HG02571 (cell line): Measurements from ENCODE around the gene ATP8B2.

Experiments
- ATAC-seq: cut with Tn5 transposase; IDR thresholded peaks from one replicate; pipeline ENCODE4 v1.9.1; 2021; ENCODE audit warnings: mild to moderate bottlenecking, moderate library complexity; ENCODE audit not compliant: unreplicated experiment

The ATP8B2 gene

DNA sequence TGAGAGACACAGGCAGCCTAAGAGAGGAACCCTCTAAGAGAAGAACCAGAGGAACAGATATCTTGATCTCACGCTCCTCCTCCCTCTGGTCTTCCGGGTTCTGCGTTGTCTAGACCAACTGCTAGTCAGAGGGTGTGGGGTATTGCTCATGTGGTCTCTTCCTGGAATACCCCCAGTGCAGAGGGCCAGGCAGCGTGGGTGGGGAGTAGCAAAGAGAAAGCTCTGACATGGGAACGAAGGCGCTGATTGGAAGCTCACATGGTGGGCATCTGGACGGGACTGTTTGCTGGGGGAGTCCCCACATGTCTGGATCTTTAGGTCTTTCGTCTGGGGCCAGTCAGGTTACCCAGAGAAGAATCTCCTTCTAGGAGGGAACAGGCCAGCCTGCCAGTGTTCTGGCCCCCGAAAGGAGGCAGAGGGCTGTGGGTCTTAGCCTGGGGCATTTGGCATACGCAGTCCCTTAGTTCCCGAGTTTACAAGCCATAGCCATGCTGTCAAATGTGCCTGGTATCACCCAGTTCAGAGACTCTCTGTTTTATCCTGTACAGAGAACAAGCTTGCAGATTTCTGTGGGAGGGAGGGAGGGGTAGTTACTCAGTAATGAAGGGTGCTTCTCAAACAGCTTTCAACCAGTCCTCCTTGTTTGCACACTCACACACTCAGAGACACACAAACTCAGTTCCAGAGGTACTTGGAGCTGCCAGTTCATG, 61.5 kb downstream of the ATP8B2 start:
- ATAC-seq, result peak; percentile 68

DNA sequence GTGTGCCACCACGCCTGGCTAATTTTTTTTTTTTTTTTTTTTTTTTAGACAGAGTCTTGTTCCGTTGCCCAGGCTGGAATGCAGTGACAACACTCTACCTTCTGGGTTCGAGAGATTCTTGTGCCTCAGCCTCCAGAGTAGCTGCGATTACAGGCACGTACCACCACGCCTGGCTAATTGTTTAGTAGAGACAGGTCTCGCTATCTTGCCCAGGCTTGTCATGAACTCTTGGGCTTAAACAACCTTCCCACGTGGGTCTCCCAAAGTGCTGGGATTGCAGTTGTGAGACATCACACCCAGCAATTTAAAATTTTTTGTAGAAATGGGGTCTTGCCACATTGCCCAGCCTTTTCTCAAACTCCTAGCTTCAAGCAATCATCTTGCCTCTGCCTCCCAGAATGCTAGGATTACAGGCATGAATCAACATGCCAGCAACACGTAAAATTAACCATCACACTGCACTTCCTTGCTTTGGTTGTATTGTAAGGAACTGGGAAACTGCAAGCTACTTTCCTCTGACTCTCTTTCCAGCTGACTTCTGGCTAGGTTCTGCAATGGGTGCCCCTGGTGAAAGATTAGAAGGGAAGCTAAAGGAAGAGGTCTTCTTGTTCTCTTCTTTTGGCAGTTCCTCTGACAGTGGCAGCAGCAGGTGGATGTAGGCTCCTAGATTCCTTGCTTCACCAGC, 65.9 kb downstream of the ATP8B2 start:
- ATAC-seq, result no peak

DNA sequence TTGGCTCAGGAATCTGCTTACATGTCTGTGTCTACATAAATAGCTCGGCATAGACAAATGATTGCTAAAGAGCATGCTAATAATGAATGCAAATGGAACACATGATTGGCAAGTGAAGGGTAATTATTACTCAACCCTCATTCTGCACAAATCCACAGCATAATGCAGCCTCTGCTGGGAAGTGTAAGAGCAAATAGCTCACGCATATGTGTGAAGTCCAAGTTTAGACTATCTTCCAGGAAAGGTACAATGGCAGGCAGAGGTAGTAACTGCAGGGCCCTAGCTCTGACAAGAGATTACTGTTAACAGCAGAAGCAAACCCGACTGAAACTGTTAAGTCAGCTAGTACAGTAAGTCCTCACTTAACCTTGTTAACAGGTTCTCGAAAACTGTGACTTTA, 72.8 kb downstream of the ATP8B2 start:
- no peak for ATAC-seq

DNA sequence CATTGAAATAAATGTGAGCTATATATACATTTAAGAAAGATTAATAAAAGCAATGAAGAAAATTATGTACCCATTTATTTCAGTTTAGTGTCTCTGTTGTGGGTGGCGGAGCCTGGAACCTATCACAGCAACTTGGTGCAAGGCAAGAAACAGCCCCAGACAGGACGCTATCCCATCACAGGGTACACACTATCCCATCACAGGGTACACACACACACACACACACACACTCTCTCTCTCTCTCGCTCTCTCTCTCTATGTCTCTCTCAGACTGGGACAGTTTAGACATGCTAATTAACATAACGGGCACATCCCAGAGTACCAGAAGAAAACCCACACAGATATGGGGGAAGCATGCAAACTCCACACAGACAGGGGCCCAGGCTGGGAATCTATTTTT, 73.4 kb downstream of the ATP8B2 start:
- ATAC-seq, result no peak

DNA sequence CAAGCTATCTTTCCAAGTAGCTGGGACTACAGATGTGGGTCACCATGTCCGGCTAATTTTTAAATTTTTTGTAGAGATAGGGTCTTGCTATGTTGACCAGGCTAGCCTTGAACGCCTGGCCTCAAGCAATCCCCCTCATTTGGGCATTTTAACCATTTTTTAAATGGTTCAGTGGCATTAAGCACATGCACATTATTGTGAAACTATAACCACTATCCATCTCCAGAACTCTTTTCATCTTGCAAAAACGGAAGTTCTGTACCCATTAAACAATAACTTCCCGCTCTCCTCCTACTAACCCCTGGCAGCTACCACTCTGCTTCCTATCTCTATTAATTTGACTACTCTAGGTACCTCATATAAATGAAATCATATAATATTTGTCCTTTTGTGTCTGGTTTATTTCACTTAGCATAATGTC, 75.1 kb downstream of the ATP8B2 start:
- ATAC-seq, result no peak
